HS-5 (cell line): ENCODE results near the gene KCNQ5.
"Not testable (repeated sequence)": the region's sequence is repeated elsewhere in the genome, so short reads cannot be mapped to it uniquely, and the experiment has no call there.

Experiments
- DNase-seq: peaks from one replicate; pipeline ENCODE4 v3.0.0-alpha.2; 2012; ENCODE audit warnings: low read depth

KCNQ5 gene

GRCh38 chr6:72953971-72954381, 332.1 kb downstream of the KCNQ5 start:
- no peak for DNase-seq

- DNase-seq: no peak
These were observed 332.9 kb downstream of the KCNQ5 start for GRCh38 chr6:72954716-72955115.

- no peak for DNase-seq
These were observed 333.8 kb downstream of the KCNQ5 start for GRCh38 chr6:72955666-72956065.

- no peak for DNase-seq
These were observed 334.4 kb downstream of the KCNQ5 start for GRCh38 chr6:72956272-72956671.

- no peak for DNase-seq
These were observed 338.0 kb downstream of the KCNQ5 start for GRCh38 chr6:72959821-72960220.

GRCh38 chr6:72963946-72964345, 342.1 kb downstream of the KCNQ5 start:
- no peak for DNase-seq

GRCh38 chr6:72966628-72967280, 344.9 kb downstream of the KCNQ5 start:
- peak; percentile 63 for DNase-seq

GRCh38 chr6:72967329-72967728, 345.5 kb downstream of the KCNQ5 start:
- no peak for DNase-seq

- peak; percentile 58 for DNase-seq
These were observed 346.8 kb downstream of the KCNQ5 start for GRCh38 chr6:72968704-72969103.

GRCh38 chr6:72969666-72970065, 347.8 kb downstream of the KCNQ5 start:
- DNase-seq: no peak

GRCh38 chr6:72972579-72972978, 350.7 kb downstream of the KCNQ5 start:
- no peak for DNase-seq

- no peak for DNase-seq
These were observed 352.4 kb downstream of the KCNQ5 start for GRCh38 chr6:72974276-72974675.

GRCh38 chr6:72975352-72975752, 353.5 kb downstream of the KCNQ5 start:
- no peak for DNase-seq

- no peak for DNase-seq
These were observed 354.6 kb downstream of the KCNQ5 start for GRCh38 chr6:72976484-72976883.

GRCh38 chr6:72977114-72977513, 355.2 kb downstream of the KCNQ5 start:
- DNase-seq: no peak

GRCh38 chr6:72978808-72979207, 356.9 kb downstream of the KCNQ5 start:
- not testable (repeated sequence) for DNase-seq

GRCh38 chr6:72984189-72984831, 362.4 kb downstream of the KCNQ5 start:
- not testable (repeated sequence) for DNase-seq

GRCh38 chr6:72984981-72985665, 363.3 kb downstream of the KCNQ5 start:
- no peak for DNase-seq

GRCh38 chr6:72987301-72987700, 365.4 kb downstream of the KCNQ5 start:
- DNase-seq: no peak

GRCh38 chr6:72999995-73000394, 378.1 kb downstream of the KCNQ5 start:
- DNase-seq: no peak

- no peak for DNase-seq
These were observed 378.6 kb downstream of the KCNQ5 start for GRCh38 chr6:73000460-73000859.

- no peak for DNase-seq
These were observed 380.7 kb downstream of the KCNQ5 start for GRCh38 chr6:73002588-73002987.

- no peak for DNase-seq
These were observed 381.4 kb downstream of the KCNQ5 start for GRCh38 chr6:73003302-73003701.
